ENCODE data around the gene BTBD3. TPM values are rescaled to one million over a fixed set of nuclear protein-coding genes. Genes with fewer than 3 reads are reported as not detected.

Gene BTBD3
- total RNA-seq, 2 donors from 2014 or later: 33.8 to 52.1 TPM

GRCh38 chr20:11882651-11883050 lies 35.0 kb upstream of the BTBD3 start:
- intact Hi-C loops (cut with DNase I): no loop called here
- Histone ChIP-seq H3K4me3 (no peak overlapping the region), H3K36me3 (no peaks in the 10 kb centered on the region), H3K27me3 (no peaks in the 10 kb centered on the region), H3K9me3 (no peaks in the 10 kb centered on the region), H3K27ac (no peak overlapping the region), H3K9ac (ENCODE audit: low read depth in 2 of 2, low read length in 2 of 2) (no peak overlapping the region), H3K4me1 (no peaks in the 10 kb centered on the region)
- DNase-seq: no peak
- TF ChIP-seq CTCF (IDR thresholded peaks at IDR 0.05): no peak

GRCh38 chr20:11888648-11889047 lies 29.0 kb upstream of the BTBD3 start:
- H3K4me1 ChIP-seq: no peaks in the 10 kb centered on the region
- no peak overlapping the region for H3K9ac ChIP-seq (ENCODE audit: low read depth in 2 of 2, low read length in 2 of 2)
- no peak for DNase-seq
- no peak overlapping the region for H3K27ac ChIP-seq
- no peaks in the 10 kb centered on the region for H3K36me3 ChIP-seq
- H3K27me3 ChIP-seq: no peaks in the 10 kb centered on the region
- H3K9me3 ChIP-seq: no peaks in the 10 kb centered on the region
- no peak overlapping the region for H3K4me3 ChIP-seq
- no peak for TF ChIP-seq CTCF (IDR thresholded peaks at IDR 0.05)
- intact Hi-C loops (cut with DNase I): no loop called here

- DNase-seq: peak; percentile 90
- intact Hi-C loops (cut with DNase I): loop anchor here (10.0 kb wide), 1 partner anchor 206 kb away; no protein-coding TSS in a partner anchor
- H3K36me3 ChIP-seq: no peaks in the 10 kb centered on the region
- H3K27ac ChIP-seq: peak overlapping the region; percentile 95
- TF ChIP-seq CTCF (IDR thresholded peaks at IDR 0.05): no peak
- peak overlapping the region in 1 of 2 donors; percentile 76 for H3K9ac ChIP-seq (ENCODE audit: low read depth in 2 of 2, low read length in 2 of 2)
- no peaks in the 10 kb centered on the region for H3K9me3 ChIP-seq
- peak overlapping the region; percentile 65 for H3K4me3 ChIP-seq
- no peaks in the 10 kb centered on the region for H3K27me3 ChIP-seq
- H3K4me1 ChIP-seq: no peaks in the 10 kb centered on the region
Observed at GRCh38 chr20:11890331-11891076, 27.2 kb upstream of the BTBD3 start.

GRCh38 chr20:11891077-11891775 lies 26.5 kb upstream of the BTBD3 start:
- DNase-seq: peak; percentile 63
- no peaks in the 10 kb centered on the region for H3K27me3 ChIP-seq
- H3K9ac ChIP-seq (ENCODE audit: low read depth in 2 of 2, low read length in 2 of 2): peak overlapping the region; percentile 73 to 76
- H3K27ac ChIP-seq: peak overlapping the region; percentile 95
- intact Hi-C loops (cut with DNase I): loop anchor here (10.0 kb wide), 1 partner anchor 206 kb away; no protein-coding TSS in a partner anchor
- no peak for TF ChIP-seq CTCF (IDR thresholded peaks at IDR 0.05)
- H3K36me3 ChIP-seq: no peaks in the 10 kb centered on the region
- H3K4me1 ChIP-seq: no peaks in the 10 kb centered on the region
- no peaks in the 10 kb centered on the region for H3K9me3 ChIP-seq
- H3K4me3 ChIP-seq: peak overlapping the region; percentile 65

- Histone ChIP-seq H3K27me3 (no peaks in the 10 kb centered on the region), H3K36me3 (no peaks in the 10 kb centered on the region), H3K9me3 (no peaks in the 10 kb centered on the region), H3K9ac (ENCODE audit: low read depth in 2 of 2, low read length in 2 of 2) (peak overlapping the region; percentile 73 to 76), H3K4me3 (peak overlapping the region; percentile 65), H3K4me1 (no peaks in the 10 kb centered on the region), H3K27ac (peak overlapping the region; percentile 95)
- DNase-seq: peak; percentile 83
- no peak for TF ChIP-seq CTCF (IDR thresholded peaks at IDR 0.05)
- intact Hi-C loops (cut with DNase I): loop anchor here (10.0 kb wide), 1 partner anchor 207 kb away; no protein-coding TSS in a partner anchor
Observed at GRCh38 chr20:11891776-11892545, 25.7 kb upstream of the BTBD3 start.
